ENCODE results near the gene XPO6. TPM values are rescaled to one million over a fixed set of nuclear protein-coding genes. Genes with fewer than 3 reads are reported as not detected.

XPO6 gene
- total and polyA plus RNA-seq, 4 donors = 52.9 to 172 (median 126) TPM

GRCh38 chr16:28089205-28089991, 122.4 kb downstream of the XPO6 start:
- H3K4me1 ChIP-seq (ENCODE audit: control insufficient read depth in 5 of 5, insufficient read depth in 5 of 5, low read length in 5 of 5) = peaks cover 0 to 1% (median 0%) of the 10 kb centered on the region in 5 donors
- no peak overlapping the region for H3K27ac ChIP-seq (ENCODE audit: low read depth in 1 of 2, low read length in 1 of 2)
- 96 to 100% methylated on average over 3 of the region's 3 CpGs for WGBS, 2 donors
- H3K9ac ChIP-seq (ENCODE audit: insufficient read depth in 1 of 2, low read length in 2 of 2) = no peak overlapping the region
- H3K4me3 ChIP-seq = no peak overlapping the region
- H3K27me3 ChIP-seq (ENCODE audit: control insufficient read depth in 3 of 3, insufficient read depth in 3 of 3, low read length in 2 of 3) = no peaks in the 10 kb centered on the region
- peaks cover 0 to 2% (median 0%) of the 10 kb centered on the region in 4 donors for H3K9me3 ChIP-seq (ENCODE audit: control insufficient read depth in 4 of 4, insufficient read depth in 3 of 4, low read length in 3 of 4)
- no peak for ATAC-seq (ENCODE audit: insufficient read depth, low FRiP score)
- TF ChIP-seq, protein P1, sequence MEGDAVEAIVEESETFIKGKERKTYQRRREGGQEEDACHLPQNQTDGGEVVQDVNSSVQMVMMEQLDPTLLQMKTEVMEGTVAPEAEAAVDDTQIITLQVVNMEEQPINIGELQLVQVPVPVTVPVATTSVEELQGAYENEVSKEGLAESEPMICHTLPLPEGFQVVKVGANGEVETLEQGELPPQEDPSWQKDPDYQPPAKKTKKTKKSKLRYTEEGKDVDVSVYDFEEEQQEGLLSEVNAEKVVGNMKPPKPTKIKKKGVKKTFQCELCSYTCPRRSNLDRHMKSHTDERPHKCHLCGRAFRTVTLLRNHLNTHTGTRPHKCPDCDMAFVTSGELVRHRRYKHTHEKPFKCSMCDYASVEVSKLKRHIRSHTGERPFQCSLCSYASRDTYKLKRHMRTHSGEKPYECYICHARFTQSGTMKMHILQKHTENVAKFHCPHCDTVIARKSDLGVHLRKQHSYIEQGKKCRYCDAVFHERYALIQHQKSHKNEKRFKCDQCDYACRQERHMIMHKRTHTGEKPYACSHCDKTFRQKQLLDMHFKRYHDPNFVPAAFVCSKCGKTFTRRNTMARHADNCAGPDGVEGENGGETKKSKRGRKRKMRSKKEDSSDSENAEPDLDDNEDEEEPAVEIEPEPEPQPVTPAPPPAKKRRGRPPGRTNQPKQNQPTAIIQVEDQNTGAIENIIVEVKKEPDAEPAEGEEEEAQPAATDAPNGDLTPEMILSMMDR (IDR thresholded peaks at IDR 0.05; ENCODE audit: control extremely low read depth, extremely low read depth) = no peak
- no peaks in the 10 kb centered on the region for H3K36me3 ChIP-seq (ENCODE audit: control insufficient read depth in 4 of 4, insufficient read depth in 4 of 4, low read length in 4 of 4)
- no peak for DNase-seq

GRCh38 chr16:28087675-28088300, 124.0 kb downstream of the XPO6 start:
- TF ChIP-seq, protein P1 (IDR thresholded peaks at IDR 0.05; ENCODE audit: control extremely low read depth, extremely low read depth) = no peak
- Histone ChIP-seq H3K4me1 (ENCODE audit: control insufficient read depth in 5 of 5, insufficient read depth in 5 of 5, low read length in 5 of 5) (no peaks in the 10 kb centered on the region), H3K9me3 (ENCODE audit: control insufficient read depth in 4 of 4, insufficient read depth in 3 of 4, low read length in 3 of 4) (peaks cover 0 to 2% (median 0%) of the 10 kb centered on the region in 4 donors), H3K9ac (ENCODE audit: insufficient read depth in 1 of 2, low read length in 2 of 2) (no peak overlapping the region), H3K36me3 (ENCODE audit: control insufficient read depth in 4 of 4, insufficient read depth in 4 of 4, low read length in 4 of 4) (no peaks in the 10 kb centered on the region), H3K27me3 (ENCODE audit: control insufficient read depth in 3 of 3, insufficient read depth in 3 of 3, low read length in 2 of 3) (no peaks in the 10 kb centered on the region), H3K4me3 (no peak overlapping the region), H3K27ac (ENCODE audit: low read depth in 1 of 2, low read length in 1 of 2) (no peak overlapping the region)
- ATAC-seq (ENCODE audit: insufficient read depth, low FRiP score) (no peak), DNase-seq (no peak)
- WGBS, 2 donors = 84 to 92% methylated on average over 7 of the region's 7 CpGs

DNA sequence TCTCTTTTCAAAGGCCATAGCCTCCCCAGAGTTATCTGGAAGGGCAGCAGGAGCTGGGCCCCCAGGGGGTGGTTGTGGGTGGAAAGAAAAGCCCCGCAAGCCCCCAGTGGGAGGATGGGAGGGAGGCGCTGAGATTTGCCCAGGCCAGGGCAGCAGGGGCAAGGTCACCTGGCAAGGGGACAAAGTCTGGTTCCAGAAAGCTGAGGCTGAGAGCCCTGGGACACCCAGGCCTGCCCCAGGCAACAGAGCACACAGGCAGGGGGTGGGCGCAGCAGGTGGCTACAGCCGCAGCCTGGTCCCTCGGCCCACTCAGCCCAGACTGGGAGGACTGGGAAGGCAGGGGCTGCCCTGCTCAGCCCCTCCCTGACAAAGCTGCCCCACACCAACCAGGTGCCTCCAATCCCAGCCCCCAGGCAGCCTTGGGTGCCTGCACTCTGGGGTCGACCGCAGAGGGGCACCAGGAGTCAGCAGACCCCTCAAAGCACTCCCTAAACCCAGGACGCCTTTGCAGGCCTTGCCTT, 124.6 kb downstream of the XPO6 start:
- 88 to 89% methylated on average over 8 of the region's 8 CpGs for WGBS, 2 donors
- H3K36me3 ChIP-seq (ENCODE audit: control insufficient read depth in 4 of 4, insufficient read depth in 4 of 4, low read length in 4 of 4) = no peaks in the 10 kb centered on the region
- H3K4me3 ChIP-seq = no peak overlapping the region
- H3K27ac ChIP-seq (ENCODE audit: low read depth in 1 of 2, low read length in 1 of 2) = no peak overlapping the region
- H3K9ac ChIP-seq (ENCODE audit: insufficient read depth in 1 of 2, low read length in 2 of 2) = no peak overlapping the region
- H3K9me3 ChIP-seq (ENCODE audit: control insufficient read depth in 4 of 4, insufficient read depth in 3 of 4, low read length in 3 of 4) = peaks cover 0 to 2% (median 0%) of the 10 kb centered on the region in 4 donors
- TF ChIP-seq, protein P1 (IDR thresholded peaks at IDR 0.05; ENCODE audit: control extremely low read depth, extremely low read depth) = no peak
- no peak for DNase-seq
- no peaks in the 10 kb centered on the region for H3K27me3 ChIP-seq (ENCODE audit: control insufficient read depth in 3 of 3, insufficient read depth in 3 of 3, low read length in 2 of 3)
- no peaks in the 10 kb centered on the region for H3K4me1 ChIP-seq (ENCODE audit: control insufficient read depth in 5 of 5, insufficient read depth in 5 of 5, low read length in 5 of 5)
- ATAC-seq (ENCODE audit: insufficient read depth, low FRiP score) = no peak
